ENCODE measurements around the gene GNPDA1.
A peak's percentile ranks its signal among the peaks of the same experiment; 100 is the strongest.

GRCh38 chr5:142012792-142013388 lies at the start of gene GNPDA1:
- TF ChIP-seq, protein P1, sequence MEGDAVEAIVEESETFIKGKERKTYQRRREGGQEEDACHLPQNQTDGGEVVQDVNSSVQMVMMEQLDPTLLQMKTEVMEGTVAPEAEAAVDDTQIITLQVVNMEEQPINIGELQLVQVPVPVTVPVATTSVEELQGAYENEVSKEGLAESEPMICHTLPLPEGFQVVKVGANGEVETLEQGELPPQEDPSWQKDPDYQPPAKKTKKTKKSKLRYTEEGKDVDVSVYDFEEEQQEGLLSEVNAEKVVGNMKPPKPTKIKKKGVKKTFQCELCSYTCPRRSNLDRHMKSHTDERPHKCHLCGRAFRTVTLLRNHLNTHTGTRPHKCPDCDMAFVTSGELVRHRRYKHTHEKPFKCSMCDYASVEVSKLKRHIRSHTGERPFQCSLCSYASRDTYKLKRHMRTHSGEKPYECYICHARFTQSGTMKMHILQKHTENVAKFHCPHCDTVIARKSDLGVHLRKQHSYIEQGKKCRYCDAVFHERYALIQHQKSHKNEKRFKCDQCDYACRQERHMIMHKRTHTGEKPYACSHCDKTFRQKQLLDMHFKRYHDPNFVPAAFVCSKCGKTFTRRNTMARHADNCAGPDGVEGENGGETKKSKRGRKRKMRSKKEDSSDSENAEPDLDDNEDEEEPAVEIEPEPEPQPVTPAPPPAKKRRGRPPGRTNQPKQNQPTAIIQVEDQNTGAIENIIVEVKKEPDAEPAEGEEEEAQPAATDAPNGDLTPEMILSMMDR (conservative IDR thresholded peaks at IDR 0.05) = no peak
- peak; percentile 30; the same call in 1 of the 2 replicates for TF ChIP-seq ZFX (IDR thresholded peaks at IDR 0.05)

Measured in C4-2B (cell line).